Skeletal muscle satellite cell (primary cell): ENCODE data around the gene VWC2L.

Source experiments
- H3K27me3 ChIP-seq: 2 replicates; pipeline ENCODE4 v1.7.0; 2013; ENCODE audit warnings: low read length; ENCODE audit not compliant: control insufficient read depth, insufficient read depth
- H3K36me3 ChIP-seq: 2 replicates; pipeline ENCODE4 v1.7.0; 2013; ENCODE audit warnings: mild to moderate bottlenecking, control low read depth, low read length; ENCODE audit not compliant: insufficient read depth
- H3K4me1 ChIP-seq: 2 replicates; pipeline ENCODE4 v1.7.0; 2013; ENCODE audit warnings: low read length; ENCODE audit not compliant: control insufficient read depth, insufficient read depth
- H3K4me2 ChIP-seq: 2 replicates; pipeline ENCODE4 v1.7.0; 2013; ENCODE audit warnings: mild to moderate bottlenecking, low read length
- H3K4me3 ChIP-seq: 2 replicates; pipeline ENCODE4 v1.7.0; 2013; ENCODE audit warnings: low read length
- H3K9ac ChIP-seq: 2 replicates; pipeline ENCODE4 v1.7.0; 2013; ENCODE audit warnings: mild to moderate bottlenecking, low read depth, low read length, moderate library complexity
- H3K9me3 ChIP-seq: replicated peaks from 2 replicates; pipeline ENCODE4 v1.7.0; 2013; ENCODE audit warnings: mild to moderate bottlenecking, control low read depth, low read length

The VWC2L gene

GRCh38 chr2:214504599-214505376, 93.9 kb downstream of the VWC2L start:
- no peak overlapping the region for H3K9ac ChIP-seq
- H3K36me3 ChIP-seq = no peaks in the 10 kb centered on the region
- no peaks in the 10 kb centered on the region for H3K27me3 ChIP-seq
- H3K4me2 ChIP-seq = no peak overlapping the region
- no peaks in the 10 kb centered on the region for H3K4me1 ChIP-seq
- H3K4me3 ChIP-seq = no peak overlapping the region
- H3K9me3 ChIP-seq = no peaks in the 10 kb centered on the region

- H3K9ac ChIP-seq = no peak overlapping the region
- H3K4me1 ChIP-seq = no peaks in the 10 kb centered on the region
- no peaks in the 10 kb centered on the region for H3K9me3 ChIP-seq
- H3K36me3 ChIP-seq = no peaks in the 10 kb centered on the region
- no peaks in the 10 kb centered on the region for H3K27me3 ChIP-seq
- H3K4me3 ChIP-seq = no peak overlapping the region
- no peak overlapping the region for H3K4me2 ChIP-seq
Observed at GRCh38 chr2:214507032-214507431, 96.2 kb downstream of the VWC2L start.

GRCh38 chr2:214514704-214515103, 103.8 kb downstream of the VWC2L start:
- H3K4me2 ChIP-seq = no peak overlapping the region
- H3K27me3 ChIP-seq = no peaks in the 10 kb centered on the region
- H3K9me3 ChIP-seq = no peaks in the 10 kb centered on the region
- H3K4me1 ChIP-seq = no peaks in the 10 kb centered on the region
- H3K36me3 ChIP-seq = no peaks in the 10 kb centered on the region
- H3K4me3 ChIP-seq = no peak overlapping the region
- H3K9ac ChIP-seq = no peak overlapping the region

GRCh38 chr2:214515111-214515510, 104.3 kb downstream of the VWC2L start:
- Histone ChIP-seq H3K9me3 (no peaks in the 10 kb centered on the region), H3K4me3 (no peak overlapping the region), H3K9ac (no peak overlapping the region), H3K4me2 (no peak overlapping the region), H3K36me3 (no peaks in the 10 kb centered on the region), H3K27me3 (no peaks in the 10 kb centered on the region), H3K4me1 (no peaks in the 10 kb centered on the region)

GRCh38 chr2:214519258-214519818, 108.5 kb downstream of the VWC2L start:
- Histone ChIP-seq H3K4me1 (no peaks in the 10 kb centered on the region), H3K4me3 (no peak overlapping the region), H3K36me3 (no peaks in the 10 kb centered on the region), H3K9ac (no peak overlapping the region), H3K9me3 (no peaks in the 10 kb centered on the region), H3K27me3 (no peaks in the 10 kb centered on the region), H3K4me2 (no peak overlapping the region)

- Histone ChIP-seq H3K9ac (no peak overlapping the region), H3K36me3 (no peaks in the 10 kb centered on the region), H3K4me2 (no peak overlapping the region), H3K4me3 (no peak overlapping the region), H3K4me1 (no peaks in the 10 kb centered on the region), H3K9me3 (no peaks in the 10 kb centered on the region), H3K27me3 (no peaks in the 10 kb centered on the region)
Observed at GRCh38 chr2:214529021-214529420, 118.2 kb downstream of the VWC2L start.

- H3K4me2 ChIP-seq = no peak overlapping the region
- no peaks in the 10 kb centered on the region for H3K9me3 ChIP-seq
- H3K4me3 ChIP-seq = no peak overlapping the region
- H3K9ac ChIP-seq = no peak overlapping the region
- H3K27me3 ChIP-seq = no peaks in the 10 kb centered on the region
- no peaks in the 10 kb centered on the region for H3K36me3 ChIP-seq
- no peaks in the 10 kb centered on the region for H3K4me1 ChIP-seq
Observed at GRCh38 chr2:214529514-214529913, 118.7 kb downstream of the VWC2L start.

- no peak overlapping the region for H3K4me3 ChIP-seq
- H3K4me2 ChIP-seq = no peak overlapping the region
- no peaks in the 10 kb centered on the region for H3K36me3 ChIP-seq
- no peaks in the 10 kb centered on the region for H3K9me3 ChIP-seq
- H3K9ac ChIP-seq = no peak overlapping the region
- no peaks in the 10 kb centered on the region for H3K4me1 ChIP-seq
- no peaks in the 10 kb centered on the region for H3K27me3 ChIP-seq
Observed at GRCh38 chr2:214533541-214533940, 122.7 kb downstream of the VWC2L start.

GRCh38 chr2:214536625-214537024, 125.8 kb downstream of the VWC2L start:
- Histone ChIP-seq H3K36me3 (no peaks in the 10 kb centered on the region), H3K9ac (no peak overlapping the region), H3K4me1 (no peaks in the 10 kb centered on the region), H3K4me3 (no peak overlapping the region), H3K9me3 (no peaks in the 10 kb centered on the region), H3K27me3 (no peaks in the 10 kb centered on the region), H3K4me2 (no peak overlapping the region)

- Histone ChIP-seq H3K36me3 (no peaks in the 10 kb centered on the region), H3K4me3 (no peak overlapping the region), H3K4me1 (peaks cover 8% of the 10 kb centered on the region), H3K4me2 (no peak overlapping the region), H3K9ac (no peak overlapping the region), H3K9me3 (no peaks in the 10 kb centered on the region), H3K27me3 (no peaks in the 10 kb centered on the region)
Observed at GRCh38 chr2:214537929-214538328, 127.1 kb downstream of the VWC2L start.

- Histone ChIP-seq H3K4me2 (no peak overlapping the region), H3K4me3 (no peak overlapping the region), H3K9ac (no peak overlapping the region), H3K27me3 (no peaks in the 10 kb centered on the region), H3K9me3 (no peaks in the 10 kb centered on the region), H3K36me3 (no peaks in the 10 kb centered on the region), H3K4me1 (peaks cover 13% of the 10 kb centered on the region)
Observed at GRCh38 chr2:214542295-214542694, 131.4 kb downstream of the VWC2L start.

GRCh38 chr2:214542866-214543265, 132.0 kb downstream of the VWC2L start:
- Histone ChIP-seq H3K4me2 (peak overlapping the region; percentile 17), H3K9me3 (no peaks in the 10 kb centered on the region), H3K4me3 (no peak overlapping the region), H3K36me3 (no peaks in the 10 kb centered on the region), H3K27me3 (no peaks in the 10 kb centered on the region), H3K9ac (no peak overlapping the region), H3K4me1 (peaks cover 13% of the 10 kb centered on the region)
